Peyer's patch (tissue), 4 donors: ENCODE measurements around the gene BHLHE40. TPM values are rescaled to one million over a fixed set of nuclear protein-coding genes. Genes with fewer than 3 reads are reported as not detected.

Source experiments
- DNase-seq, 3 donors: peaks; one replicate each; pipeline ENCODE4 v3.0.0-alpha.2; 2017 to 2019
- H3K27ac ChIP-seq, 4 donors: fragments of 200-600 bp; sonication (generic); one replicate each; pipeline ENCODE4 v1.5.1; 2016 to 2019
- H3K27me3 ChIP-seq, 2 donors: fragments of 200-600 bp; sonication (generic); one replicate each; pipeline ENCODE4 v1.5.1; 2019
- H3K36me3 ChIP-seq, 3 donors: fragments of 200-600 bp; sonication (generic); one replicate each; pipeline ENCODE4 v1.5.1; 2016 to 2019
- H3K4me1 ChIP-seq, 4 donors: fragments of 200-600 bp; sonication (generic); one replicate each; pipeline ENCODE4 v1.5.1; 2016 to 2019
- H3K4me3 ChIP-seq, 4 donors: fragments of 200-600 bp; sonication (generic); 1 replicate in 3 of 4; 2 replicates in 1 of 4; pipeline ENCODE4 v1.5.1; 2016 to 2019; ENCODE audit warnings: mild to moderate bottlenecking in 1 of 4
- H3K9me3 ChIP-seq, 4 donors: fragments of 200-600 bp; sonication (generic); one replicate each; pipeline ENCODE4 v1.5.1; 2016 to 2019; ENCODE audit warnings: mild to moderate bottlenecking in 1 of 4
- POLR2A ChIP-seq, 2 donors: fragments of 450-650 bp; IDR thresholded peaks; one replicate each; pipeline ENCODE4 v1.5.1; 2017; ENCODE audit warnings: antibody characterized with exemption in 2 of 2, mild to moderate bottlenecking in 2 of 2, moderate library complexity in 2 of 2
- total RNA-seq, 4 donors: library from RNA; depleted of rRNA; stranded (reverse); fragments of >200 nt; gene quantifications; one replicate each; pipeline ENCODE4 v1.1.0, GENCODE V29; 2016
- TF ChIP-seq, protein P1 (sequence below), 6 experiments: fragments of 450-650 bp in 4 of 6; fragments of 200-600 bp in 2 of 6; sonication (generic) in 1 of 6; IDR thresholded peaks; one replicate each; pipeline ENCODE4 v1.5.1; 2017 to 2019; ENCODE audit warnings: antibody characterized with exemption in 6 of 6, mild to moderate bottlenecking in 3 of 6, moderate library complexity in 1 of 6

BHLHE40 gene
- total RNA-seq, 4 donors from 2014 or later = 20.3 to 78.4 (median 44.3) TPM

DNA sequence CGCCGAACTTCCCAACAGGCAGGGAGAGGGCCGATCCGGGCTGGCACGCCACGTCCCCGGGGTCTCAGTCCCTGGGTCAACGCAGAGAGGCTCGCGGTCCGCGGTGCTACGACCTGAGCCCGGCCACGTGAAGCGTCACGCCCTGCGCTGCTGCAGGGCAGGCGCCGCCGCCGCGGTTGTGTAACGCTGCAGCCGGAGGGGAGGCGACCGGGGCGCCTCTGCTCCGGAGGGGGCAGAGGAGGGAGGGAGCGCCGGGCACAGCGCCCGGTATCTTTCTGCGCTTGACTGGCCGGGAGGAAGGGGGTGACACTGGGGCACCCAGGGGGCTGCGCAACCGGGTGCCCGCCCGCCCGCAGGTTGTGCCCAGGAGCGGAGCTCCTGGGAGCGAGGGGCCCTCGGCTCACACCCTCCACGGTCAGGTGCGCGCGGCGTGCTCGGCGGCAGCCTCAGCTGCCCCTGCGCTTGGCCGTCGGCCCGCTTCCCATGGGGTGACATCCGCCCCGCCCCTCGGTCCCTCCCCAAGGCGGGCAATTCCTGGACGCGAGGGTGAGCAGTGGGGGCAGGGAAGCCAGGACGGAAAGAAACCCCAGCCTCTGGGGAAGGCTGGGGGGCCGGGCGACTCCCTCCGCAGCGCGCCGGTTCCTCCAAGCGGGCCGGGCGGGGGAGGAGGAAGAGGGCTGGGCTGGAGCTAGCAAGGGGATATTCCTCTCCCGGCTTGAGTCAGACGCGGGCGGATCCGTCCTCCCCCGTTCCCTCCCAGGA lies 852 bp upstream of the BHLHE40 start:
- TF ChIP-seq, protein P1, sequence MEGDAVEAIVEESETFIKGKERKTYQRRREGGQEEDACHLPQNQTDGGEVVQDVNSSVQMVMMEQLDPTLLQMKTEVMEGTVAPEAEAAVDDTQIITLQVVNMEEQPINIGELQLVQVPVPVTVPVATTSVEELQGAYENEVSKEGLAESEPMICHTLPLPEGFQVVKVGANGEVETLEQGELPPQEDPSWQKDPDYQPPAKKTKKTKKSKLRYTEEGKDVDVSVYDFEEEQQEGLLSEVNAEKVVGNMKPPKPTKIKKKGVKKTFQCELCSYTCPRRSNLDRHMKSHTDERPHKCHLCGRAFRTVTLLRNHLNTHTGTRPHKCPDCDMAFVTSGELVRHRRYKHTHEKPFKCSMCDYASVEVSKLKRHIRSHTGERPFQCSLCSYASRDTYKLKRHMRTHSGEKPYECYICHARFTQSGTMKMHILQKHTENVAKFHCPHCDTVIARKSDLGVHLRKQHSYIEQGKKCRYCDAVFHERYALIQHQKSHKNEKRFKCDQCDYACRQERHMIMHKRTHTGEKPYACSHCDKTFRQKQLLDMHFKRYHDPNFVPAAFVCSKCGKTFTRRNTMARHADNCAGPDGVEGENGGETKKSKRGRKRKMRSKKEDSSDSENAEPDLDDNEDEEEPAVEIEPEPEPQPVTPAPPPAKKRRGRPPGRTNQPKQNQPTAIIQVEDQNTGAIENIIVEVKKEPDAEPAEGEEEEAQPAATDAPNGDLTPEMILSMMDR (IDR thresholded peaks at IDR 0.05) = peak in 1 of 6 experiments; percentile 12
- TF ChIP-seq POLR2A (IDR thresholded peaks at IDR 0.05) = peak; percentile 60 to 71
- H3K4me1 ChIP-seq = peaks cover 0 to 28% (median 2%) of the 10 kb centered on the region in 4 donors
- DNase-seq = peak; percentile 86 to 97 (median 96)
- peaks cover 0 to 8% (median 0%) of the 10 kb centered on the region in 3 donors for H3K36me3 ChIP-seq
- peak overlapping the region; percentile 95 to 100 (median 99) for H3K27ac ChIP-seq
- no peaks in the 10 kb centered on the region for H3K27me3 ChIP-seq
- H3K9me3 ChIP-seq = no peaks in the 10 kb centered on the region
- peak overlapping the region; percentile 75 to 97 (median 90) for H3K4me3 ChIP-seq

DNA sequence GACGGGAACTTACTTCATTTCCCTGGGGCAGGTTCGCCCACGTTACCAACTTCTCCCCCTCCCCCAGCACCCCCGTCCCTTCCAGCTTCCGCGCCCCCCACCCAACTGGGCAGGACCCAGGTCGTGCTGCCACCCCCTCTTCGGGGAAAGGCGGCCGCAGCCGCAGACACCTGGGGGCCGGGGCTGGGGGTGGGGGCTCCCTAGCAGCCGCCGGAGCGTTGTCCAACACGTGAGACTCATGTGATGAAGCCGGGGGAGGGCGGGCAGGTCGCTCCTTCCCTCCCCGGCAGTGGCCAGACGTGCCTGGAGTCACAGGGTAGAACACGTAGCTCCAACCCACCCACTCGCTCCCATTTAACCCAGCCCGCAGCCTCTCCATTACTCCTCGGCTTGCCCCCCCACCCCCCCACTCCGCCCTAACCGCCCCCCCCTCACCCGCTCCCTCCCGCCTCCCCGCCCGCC lies 240 bp upstream of the BHLHE40 start:
- Histone ChIP-seq H3K36me3 (peaks cover 0 to 10% (median 0%) of the 10 kb centered on the region in 3 donors), H3K27ac (peak overlapping the region; percentile 95 to 100 (median 99)), H3K27me3 (no peaks in the 10 kb centered on the region), H3K4me1 (peaks cover 0 to 34% (median 2%) of the 10 kb centered on the region in 4 donors), H3K4me3 (peak overlapping the region; percentile 75 to 97 (median 90)), H3K9me3 (no peaks in the 10 kb centered on the region)
- peak; percentile 95 to 98 (median 95) for DNase-seq
- no peak for TF ChIP-seq POLR2A (IDR thresholded peaks at IDR 0.05)
- TF ChIP-seq, protein P1 (IDR thresholded peaks at IDR 0.05) = no peak

DNA sequence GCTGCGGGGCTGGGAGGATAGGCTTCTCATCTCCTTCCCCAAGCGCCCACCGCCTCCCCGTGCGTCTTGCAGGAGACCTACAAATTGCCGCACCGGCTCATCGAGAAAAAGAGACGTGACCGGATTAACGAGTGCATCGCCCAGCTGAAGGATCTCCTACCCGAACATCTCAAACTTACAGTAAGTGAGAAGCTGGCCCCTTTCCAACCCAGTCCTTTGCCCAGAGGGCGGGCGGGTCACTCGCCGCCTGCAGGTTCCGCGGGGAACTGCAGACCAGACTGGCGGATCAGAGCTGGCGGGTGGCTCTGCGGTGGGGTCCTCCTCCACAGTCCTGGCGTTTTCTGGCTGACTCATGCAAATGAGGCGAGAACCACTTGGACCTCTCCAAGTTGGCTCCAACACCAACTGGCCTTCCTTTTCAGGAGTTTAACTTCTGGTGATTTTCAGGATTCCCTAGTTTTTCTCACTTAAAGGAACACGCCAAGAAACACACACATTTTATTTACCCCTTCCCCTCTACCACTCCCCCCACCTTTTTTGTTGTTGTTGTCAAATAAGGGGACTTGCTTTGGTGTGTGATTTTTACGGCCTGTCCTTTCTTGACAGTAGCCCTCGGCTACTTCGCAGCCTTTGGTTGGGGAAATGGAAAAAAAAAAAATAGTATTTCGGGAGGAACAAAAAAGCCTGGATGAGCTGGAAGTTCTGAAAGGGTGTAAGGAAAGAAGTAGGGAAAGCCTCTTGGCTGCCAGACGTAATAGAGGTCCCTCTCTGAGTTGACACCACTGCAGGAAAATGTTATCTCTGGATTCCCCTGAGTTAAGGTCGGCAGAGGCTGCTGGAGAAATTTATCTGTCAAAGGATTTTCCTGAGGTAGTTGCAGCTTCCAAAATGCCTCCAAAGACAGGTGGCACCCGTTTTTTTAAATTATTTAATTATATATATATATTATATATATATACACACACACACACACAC lies 1.3 kb downstream of the BHLHE40 start:
- H3K27me3 ChIP-seq = no peaks in the 10 kb centered on the region
- peak overlapping the region; percentile 75 to 97 (median 90) for H3K4me3 ChIP-seq
- peak in 1 of 2 donors; percentile 77 for TF ChIP-seq POLR2A (IDR thresholded peaks at IDR 0.05)
- TF ChIP-seq, protein P1 (IDR thresholded peaks at IDR 0.05) = peak; percentile 93 to 99 (median 98)
- DNase-seq = peak; percentile 94 to 96 (median 94)
- peaks cover 0 to 48% (median 8%) of the 10 kb centered on the region in 4 donors for H3K4me1 ChIP-seq
- peaks cover 0 to 10% (median 0%) of the 10 kb centered on the region in 3 donors for H3K36me3 ChIP-seq
- no peaks in the 10 kb centered on the region for H3K9me3 ChIP-seq
- peak overlapping the region; percentile 95 to 100 (median 99) for H3K27ac ChIP-seq

DNA sequence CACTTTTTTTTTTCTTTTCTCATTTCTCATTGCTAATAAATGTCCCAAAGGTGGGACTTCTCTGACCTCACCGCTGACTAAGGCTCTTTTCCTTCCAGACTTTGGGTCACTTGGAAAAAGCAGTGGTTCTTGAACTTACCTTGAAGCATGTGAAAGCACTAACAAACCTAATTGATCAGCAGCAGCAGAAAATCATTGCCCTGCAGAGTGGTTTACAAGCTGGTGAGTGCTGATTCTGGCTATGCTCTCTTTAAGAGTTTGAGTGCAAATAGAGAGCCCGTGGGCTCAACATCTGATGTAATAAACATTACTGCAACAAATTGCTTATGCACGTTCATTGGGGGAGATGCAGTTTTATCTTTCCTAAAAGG lies 2.0 kb downstream of the BHLHE40 start:
- Histone ChIP-seq H3K27ac (peak overlapping the region; percentile 83 to 100 (median 96)), H3K27me3 (no peaks in the 10 kb centered on the region), H3K36me3 (peaks cover 0 to 10% (median 0%) of the 10 kb centered on the region in 3 donors), H3K4me3 (peak overlapping the region; percentile 13 to 97 (median 84)), H3K4me1 (peaks cover 0 to 55% (median 13%) of the 10 kb centered on the region in 4 donors), H3K9me3 (no peaks in the 10 kb centered on the region)
- TF ChIP-seq, protein P1 (IDR thresholded peaks at IDR 0.05) = no peak
- no peak for TF ChIP-seq POLR2A (IDR thresholded peaks at IDR 0.05)
- DNase-seq = no peak
